COLO668 (cell line): ENCODE data around the gene KLHL30.

Experiments
- DNase-seq: peaks from one replicate; lab custom pipeline; 2025; ENCODE audit not compliant: unreplicated experiment; lab: John Stamatoyannopoulos, UW

Gene KLHL30

DNA sequence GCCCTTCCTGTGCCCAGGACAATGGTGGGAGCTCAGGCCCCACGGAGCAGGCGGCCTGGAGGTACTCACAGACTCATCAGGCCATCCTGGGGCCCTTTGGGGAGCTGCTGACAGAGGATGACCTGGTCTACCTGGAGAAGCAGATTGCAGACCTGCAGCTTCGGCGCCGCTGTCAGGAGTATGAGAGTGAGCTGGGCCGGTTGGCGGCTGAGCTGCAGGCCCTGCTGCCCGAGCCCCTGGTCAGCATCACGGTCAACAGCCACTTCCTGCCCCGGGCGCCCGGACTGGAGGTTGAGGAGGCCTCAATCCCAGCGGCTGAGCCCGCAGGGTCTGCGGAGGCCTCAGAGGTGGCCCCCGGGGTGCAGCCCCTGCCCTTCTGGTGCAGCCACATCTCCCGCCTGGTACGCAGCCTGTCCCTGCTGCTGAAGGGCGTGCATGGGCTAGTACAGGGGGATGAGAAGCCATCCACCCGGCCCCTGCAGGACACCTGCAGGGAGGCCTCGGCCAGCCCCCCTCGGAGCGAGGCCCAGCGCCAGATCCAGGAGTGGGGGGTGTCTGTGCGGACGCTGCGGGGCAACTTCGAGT, 8.3 kb upstream of the KLHL30 start:
- no peak for DNase-seq

DNA sequence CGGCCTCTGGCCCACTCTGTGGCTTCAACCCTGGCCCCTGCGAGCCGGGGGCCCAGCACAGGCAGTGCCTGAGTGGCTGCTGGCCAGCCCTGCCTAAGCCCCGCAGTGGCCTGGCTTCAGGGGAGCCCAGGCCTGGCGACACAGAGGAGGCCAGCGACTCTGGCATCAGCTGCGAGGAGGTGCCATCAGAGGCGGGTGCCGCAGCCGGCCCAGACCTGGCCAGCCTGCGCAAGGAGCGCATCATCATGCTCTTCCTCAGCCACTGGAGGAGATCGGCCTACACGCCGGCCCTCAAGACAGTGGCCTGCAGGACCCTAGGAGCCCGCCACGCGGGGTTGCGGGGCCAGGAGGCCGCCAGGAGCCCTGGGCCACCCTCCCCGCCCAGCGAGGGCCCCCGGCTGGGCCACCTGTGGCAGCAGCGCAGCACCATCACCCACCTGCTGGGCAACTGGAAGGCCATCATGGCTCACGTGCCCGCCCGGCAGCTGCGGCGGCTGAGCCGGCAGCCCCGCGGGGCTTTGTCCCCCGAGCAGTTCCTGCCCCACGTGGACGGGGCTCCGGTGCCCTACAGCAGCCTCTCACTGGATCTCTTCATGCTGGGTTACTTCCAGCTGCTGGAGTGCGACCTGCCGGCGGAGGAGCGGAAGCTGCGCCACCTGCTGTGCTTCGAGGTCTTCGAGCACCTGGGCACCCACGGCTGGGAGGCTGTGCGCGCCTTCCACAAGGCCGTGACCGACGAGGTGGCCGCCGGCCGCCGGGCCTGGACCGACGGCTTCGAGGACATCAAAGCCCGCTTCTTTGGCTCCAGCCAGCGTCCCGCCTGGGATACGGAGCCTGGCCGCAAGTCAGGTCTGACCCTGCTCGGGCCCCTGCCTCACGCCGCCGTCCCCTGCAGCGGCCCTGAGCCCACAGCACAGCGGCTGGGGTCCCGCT, 7.5 kb upstream of the KLHL30 start:
- peak; percentile 78 for DNase-seq

DNA sequence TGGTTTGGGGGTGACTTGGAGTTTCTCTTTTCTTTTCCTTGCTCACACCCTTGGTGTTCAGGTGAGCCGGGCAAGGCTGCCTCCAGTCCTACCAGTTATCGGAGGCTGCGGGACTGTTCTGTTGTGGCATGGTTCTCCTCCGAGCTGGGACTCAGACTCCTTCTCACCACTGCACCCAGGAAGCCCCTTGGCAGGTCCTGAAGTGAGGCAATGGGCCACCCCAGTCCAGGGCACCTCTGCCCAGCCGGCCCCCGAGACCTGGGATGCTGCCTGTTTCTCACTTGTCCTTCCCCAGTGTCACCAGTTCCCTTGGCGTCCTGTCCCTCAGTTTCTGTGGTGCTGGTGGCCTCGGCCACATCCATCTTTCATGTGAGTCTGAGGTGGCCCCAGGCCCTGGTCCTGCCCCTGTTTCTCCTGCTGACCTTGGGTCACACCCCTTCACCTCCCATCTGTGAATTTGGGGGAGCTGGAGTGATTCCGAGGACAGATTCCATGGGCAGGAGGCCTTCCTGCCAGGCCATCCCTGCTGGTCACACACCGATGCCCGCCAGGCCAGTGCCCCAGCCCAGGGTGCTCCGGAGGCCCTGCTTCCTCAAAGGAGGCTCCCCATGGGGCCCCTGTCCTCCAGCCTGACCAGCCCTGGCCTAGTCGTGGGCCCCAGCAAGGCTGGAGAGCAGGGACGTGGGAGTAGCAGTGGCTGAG, 6.6 kb upstream of the KLHL30 start:
- no peak for DNase-seq

GRCh38 chr2:238132463-238133450, 5.7 kb upstream of the KLHL30 start:
- no peak for DNase-seq

- DNase-seq, result no peak
Measured at GRCh38 chr2:238133499-238134392, 4.7 kb upstream of the KLHL30 start.

DNA sequence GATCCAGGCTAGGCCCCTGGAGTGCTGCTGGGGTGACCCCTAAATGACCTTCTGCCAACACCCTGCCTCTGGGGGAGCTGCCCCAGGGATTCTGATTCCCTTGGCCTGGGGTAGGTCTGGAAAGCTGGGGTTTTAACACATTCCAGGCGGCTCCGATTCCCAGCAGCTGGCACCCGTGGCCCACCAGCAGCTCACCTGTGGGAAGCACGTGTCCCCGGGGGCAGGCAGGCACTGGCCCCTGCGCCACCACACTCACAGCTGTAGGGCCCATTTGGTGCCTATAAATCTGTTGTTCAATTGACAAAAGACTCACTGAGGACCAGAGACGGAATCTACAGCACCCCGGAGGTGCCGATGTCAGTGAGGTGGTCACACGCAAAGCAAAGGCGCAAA, 4.1 kb upstream of the KLHL30 start:
- DNase-seq, result no peak

DNA sequence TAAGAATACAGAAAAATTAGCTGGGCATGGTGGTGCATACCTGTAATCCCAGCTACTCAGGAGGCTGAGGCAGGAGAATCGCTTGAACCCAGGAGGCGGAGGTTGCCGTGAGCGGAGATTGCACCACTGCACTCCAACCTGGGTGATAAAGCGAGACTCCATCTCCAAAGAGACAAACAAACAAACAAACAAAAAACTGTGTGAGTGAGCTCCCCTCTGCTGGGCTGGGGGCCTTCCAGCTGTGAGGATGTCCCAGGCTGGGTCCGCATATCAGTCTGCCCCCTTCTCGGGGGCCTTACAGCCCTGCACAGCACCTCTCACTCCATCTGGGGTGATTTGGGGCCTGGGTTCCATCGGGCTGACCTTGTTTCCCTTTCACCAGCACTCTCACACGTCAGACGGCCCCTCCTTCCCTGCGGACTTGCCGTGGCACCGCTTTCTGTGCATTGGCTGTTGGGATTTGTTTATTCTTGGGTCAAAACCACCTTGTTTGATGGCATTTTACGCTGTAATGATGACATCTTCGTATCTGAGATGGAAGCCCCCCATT, 2.8 kb upstream of the KLHL30 start:
- DNase-seq, result no peak

GRCh38 chr2:238136820-238137537, 1.5 kb upstream of the KLHL30 start:
- no peak for DNase-seq

- no peak for DNase-seq
Measured at GRCh38 chr2:238137885-238138284, 583 bp upstream of the KLHL30 start.

GRCh38 chr2:238139196-238140039, 950 bp downstream of the KLHL30 start:
- DNase-seq, result peak; percentile 45

- no peak for DNase-seq
Measured at GRCh38 chr2:238140040-238140439, 1.6 kb downstream of the KLHL30 start.

DNA sequence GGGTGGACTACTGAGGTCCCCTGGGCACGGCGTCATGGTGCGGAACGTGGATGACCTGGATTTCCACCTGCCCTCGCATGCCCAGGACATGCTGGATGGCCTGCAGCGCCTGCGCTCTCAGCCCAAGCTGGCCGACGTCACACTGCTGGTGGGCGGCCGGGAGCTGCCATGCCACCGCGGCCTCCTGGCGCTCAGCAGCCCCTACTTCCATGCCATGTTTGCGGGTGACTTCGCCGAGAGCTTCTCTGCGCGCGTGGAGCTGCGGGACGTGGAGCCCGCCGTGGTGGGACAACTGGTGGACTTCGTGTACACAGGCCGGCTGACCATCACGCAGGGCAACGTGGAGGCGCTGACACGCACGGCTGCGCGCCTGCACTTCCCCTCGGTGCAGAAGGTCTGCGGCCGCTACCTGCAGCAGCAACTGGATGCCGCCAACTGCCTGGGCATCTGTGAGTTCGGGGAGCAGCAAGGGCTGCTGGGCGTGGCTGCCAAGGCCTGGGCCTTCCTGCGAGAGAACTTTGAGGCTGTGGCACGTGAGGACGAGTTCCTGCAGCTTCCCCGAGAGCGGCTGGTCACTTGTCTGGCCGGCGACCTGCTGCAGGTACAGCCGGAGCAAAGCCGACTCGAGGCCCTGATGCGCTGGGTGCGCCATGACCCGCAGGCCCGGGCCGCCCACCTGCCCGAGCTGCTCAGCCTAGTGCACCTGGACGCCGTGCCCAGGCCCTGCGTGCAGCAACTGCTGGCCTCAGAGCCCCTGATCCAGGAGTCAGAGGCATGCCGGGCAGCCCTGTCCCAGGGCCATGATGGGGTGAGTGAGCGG, 2.5 kb downstream of the KLHL30 start:
- DNase-seq, result no peak

DNA sequence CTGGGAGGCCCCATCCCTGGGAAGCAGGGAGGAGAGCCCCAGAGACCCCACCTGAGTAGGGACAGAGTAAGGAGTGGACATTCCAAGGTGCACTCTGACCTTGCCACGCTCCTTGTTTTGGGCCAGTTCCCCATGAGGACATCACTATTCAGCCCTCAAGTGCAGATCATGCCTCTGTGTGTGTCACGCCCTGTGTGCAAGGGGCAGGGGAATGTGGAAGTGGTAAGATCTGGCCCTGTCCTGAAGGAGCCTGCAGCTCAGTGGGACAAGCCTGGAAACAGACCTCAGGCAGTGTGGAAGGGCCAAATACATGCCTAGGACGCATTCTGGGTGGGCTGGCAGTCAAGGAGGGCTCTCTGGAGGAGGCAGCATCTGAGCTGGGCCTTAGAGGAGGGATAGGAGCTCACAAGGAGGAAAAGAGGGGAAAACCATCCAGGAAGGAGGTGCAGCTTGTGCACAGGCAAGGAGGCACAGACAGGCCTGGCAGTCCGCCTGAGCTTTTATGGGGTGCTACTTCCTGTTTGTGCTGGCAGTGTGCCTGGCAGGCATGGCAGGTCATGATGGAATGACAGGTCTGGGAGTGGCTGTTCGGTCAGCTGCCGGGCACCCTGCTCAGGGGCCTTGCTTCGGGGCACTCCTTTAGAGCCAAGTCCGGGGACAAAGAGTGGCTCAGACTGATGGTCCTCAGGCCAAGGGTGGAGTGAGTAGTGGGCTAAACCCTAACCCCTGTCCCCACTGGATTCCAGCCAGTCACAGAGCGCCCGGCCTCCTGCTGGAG, 3.3 kb downstream of the KLHL30 start:
- DNase-seq, result peak; percentile 86

- no peak for DNase-seq
Measured at GRCh38 chr2:238142382-238143205, 4.1 kb downstream of the KLHL30 start.

- DNase-seq, result peak; percentile 76
Measured at GRCh38 chr2:238143239-238143951, 4.9 kb downstream of the KLHL30 start.
